ENCODE results near the gene CACNA1F.

The CACNA1F gene

GRCh38 chrX:49266523-49267445, 33.6 kb upstream of the CACNA1F start:
- no peaks in the 10 kb centered on the region for H3K9me2 ChIP-seq (replicated peaks; ENCODE audit: insufficient read depth, low read length)

GRCh38 chrX:49264460-49264859, 31.3 kb upstream of the CACNA1F start, which contains the start of gene FOXP3:
TSS of gene FOXP3 (minus strand) at chrX:49264710. CDS start at chrX:49258505, 6,205 bp downstream.
- no peaks in the 10 kb centered on the region for H3K36me3 ChIP-seq (ENCODE audit: low read length)
- H3K9ac ChIP-seq (ENCODE audit: low read length) = no peak within 1 kb of the TSS
- TF ChIP-seq CTCF (IDR thresholded peaks at IDR 0.05; ENCODE audit: insufficient read depth, low read length, poor library complexity, severe bottlenecking) (no peak), EZH2phosphoT487 (conservative IDR thresholded peaks at IDR 0.05; ENCODE audit: low read length) (no peak)
- H3K4me3 ChIP-seq (ENCODE audit: insufficient read depth, low read length, poor library complexity, severe bottlenecking) = no peak within 1 kb of the TSS
- H3K79me2 ChIP-seq (ENCODE audit: insufficient read depth, low read length) = no peaks in the 10 kb centered on the region
- H4K20me1 ChIP-seq (ENCODE audit: low read depth, low read length) = no peaks in the 10 kb centered on the region
- no peaks in the 10 kb centered on the region for H3K27me3 ChIP-seq (ENCODE audit: low read length)
- no peak within 1 kb of the TSS for H3K4me2 ChIP-seq (ENCODE audit: low read depth, low read length, poor library complexity, severe bottlenecking)
- no peaks in the 10 kb centered on the region for H3K9me3 ChIP-seq (ENCODE audit: insufficient read depth, low read length)
- no peak within 1 kb of the TSS for H2AFZ ChIP-seq (ENCODE audit: low read depth, low read length, severe bottlenecking)
- H3K27ac ChIP-seq (ENCODE audit: low read depth, low read length) = no peak within 1 kb of the TSS
- peaks cover 3% of the 10 kb centered on the region; the same call in 1 of the 2 replicates for H3F3A ChIP-seq (ENCODE audit: insufficient read depth)
- H3K9me2 ChIP-seq (replicated peaks; ENCODE audit: insufficient read depth, low read length) = no peaks in the 10 kb centered on the region

More at GRCh38 chrX:49266523-49267445, 33.6 kb upstream of the CACNA1F start:
- no peak overlapping the region for H3K9ac ChIP-seq (ENCODE audit: low read length)
- H3K4me3 ChIP-seq (ENCODE audit: insufficient read depth, low read length, poor library complexity, severe bottlenecking) = no peak overlapping the region
- no peaks in the 10 kb centered on the region for H4K20me1 ChIP-seq (ENCODE audit: low read depth, low read length)
- TF ChIP-seq CTCF (IDR thresholded peaks at IDR 0.05; ENCODE audit: insufficient read depth, low read length, poor library complexity, severe bottlenecking) (no peak), EZH2phosphoT487 (conservative IDR thresholded peaks at IDR 0.05; ENCODE audit: low read length) (no peak)
- H3K4me2 ChIP-seq (ENCODE audit: low read depth, low read length, poor library complexity, severe bottlenecking) = no peak overlapping the region
- H3K9me3 ChIP-seq (ENCODE audit: insufficient read depth, low read length) = no peaks in the 10 kb centered on the region
- H2AFZ ChIP-seq (ENCODE audit: low read depth, low read length, severe bottlenecking) = no peak overlapping the region
- H3K36me3 ChIP-seq (ENCODE audit: low read length) = no peaks in the 10 kb centered on the region
- H3F3A ChIP-seq (ENCODE audit: insufficient read depth) = peaks cover 3% of the 10 kb centered on the region; the same call in 1 of the 2 replicates
- H3K79me2 ChIP-seq (ENCODE audit: insufficient read depth, low read length) = 0 out of 2 replicates have a peak, but pooled peaks cover 3% of the 10 kb centered on the region
- H3K27ac ChIP-seq (ENCODE audit: low read depth, low read length) = no peak overlapping the region
- no peaks in the 10 kb centered on the region for H3K27me3 ChIP-seq (ENCODE audit: low read length)

GRCh38 chrX:49263631-49264030, 30.5 kb upstream of the CACNA1F start:
- Histone ChIP-seq H3F3A (ENCODE audit: insufficient read depth) (peaks cover 3% of the 10 kb centered on the region; the same call in 1 of the 2 replicates), H3K9ac (ENCODE audit: low read length) (no peak overlapping the region), H3K27ac (ENCODE audit: low read depth, low read length) (no peak overlapping the region), H3K4me2 (ENCODE audit: low read depth, low read length, poor library complexity, severe bottlenecking) (no peak overlapping the region), H3K9me2 (replicated peaks; ENCODE audit: insufficient read depth, low read length) (no peaks in the 10 kb centered on the region), H3K4me3 (ENCODE audit: insufficient read depth, low read length, poor library complexity, severe bottlenecking) (no peak overlapping the region), H2AFZ (ENCODE audit: low read depth, low read length, severe bottlenecking) (no peak overlapping the region), H4K20me1 (ENCODE audit: low read depth, low read length) (no peaks in the 10 kb centered on the region), H3K36me3 (ENCODE audit: low read length) (no peaks in the 10 kb centered on the region), H3K9me3 (ENCODE audit: insufficient read depth, low read length) (no peaks in the 10 kb centered on the region), H3K27me3 (ENCODE audit: low read length) (no peaks in the 10 kb centered on the region), H3K79me2 (ENCODE audit: insufficient read depth, low read length) (no peaks in the 10 kb centered on the region)
- no peak for TF ChIP-seq EZH2phosphoT487 (conservative IDR thresholded peaks at IDR 0.05; ENCODE audit: low read length)
- TF ChIP-seq CTCF (IDR thresholded peaks at IDR 0.05; ENCODE audit: insufficient read depth, low read length, poor library complexity, severe bottlenecking) = no peak

All from SU-DHL-6 (cell line).